Measurements from ENCODE around the gene ENC1. TPM values are rescaled to one million over a fixed set of nuclear protein-coding genes. Genes with fewer than 3 reads are reported as not detected.

The ENC1 gene
- total RNA-seq, 4 donors from 2014 or later = 3.4 to 7.8 (median 4.5) TPM

GRCh38 chr5:74649421-74649973, 9.0 kb upstream of the ENC1 start:
- WGBS, 2 donors = 11 to 13% methylated on average over 1 of the region's 1 CpG
- H3K4me3 ChIP-seq (replicated peaks in 1 of 3) = no peak overlapping the region
- TF ChIP-seq CTCF (IDR thresholded peaks at IDR 0.05) (no peak), POLR2A (IDR thresholded peaks at IDR 0.05) (no peak)
- no peaks in the 10 kb centered on the region for H3K36me3 ChIP-seq
- intact Hi-C loops (cut with DNase I) = loop anchor here (5.0 to 10.0 kb wide), 3 partner anchors 525 to 747 kb away; no protein-coding TSS in a partner anchor
- DNase-seq = no peak
- no peaks in the 10 kb centered on the region for H3K9me3 ChIP-seq
- no peak overlapping the region for H3K27ac ChIP-seq
- H3K27me3 ChIP-seq = no peaks in the 10 kb centered on the region
- H3K4me1 ChIP-seq = peaks cover 0 to 11% of the 10 kb centered on the region in 2 donors

GRCh38 chr5:74648835-74649293, 8.3 kb upstream of the ENC1 start:
- H3K36me3 ChIP-seq = no peaks in the 10 kb centered on the region
- 12 to 18% methylated on average over 6 of the region's 6 CpGs for WGBS, 2 donors
- H3K4me3 ChIP-seq (replicated peaks in 1 of 3) = no peak overlapping the region
- H3K9me3 ChIP-seq = no peaks in the 10 kb centered on the region
- no peak overlapping the region for H3K27ac ChIP-seq
- no peak for TF ChIP-seq POLR2A (IDR thresholded peaks at IDR 0.05)
- peak in 5 of 6 experiments; percentile 65 to 92 (median 73) for TF ChIP-seq CTCF (IDR thresholded peaks at IDR 0.05)
- intact Hi-C loops (cut with DNase I) = loop anchor here (5.0 to 10.0 kb wide), 3 partner anchors 524 to 747 kb away; no protein-coding TSS in a partner anchor
- H3K4me1 ChIP-seq = peaks cover 0 to 11% of the 10 kb centered on the region in 2 donors
- no peaks in the 10 kb centered on the region for H3K27me3 ChIP-seq
- DNase-seq = peak; percentile 14 to 25

GRCh38 chr5:74647096-74647495, 6.6 kb upstream of the ENC1 start:
- TF ChIP-seq POLR2A (IDR thresholded peaks at IDR 0.05) (no peak), CTCF (IDR thresholded peaks at IDR 0.05) (no peak)
- intact Hi-C loops (cut with DNase I) = loop anchor here (5.0 to 10.0 kb wide), 3 partner anchors 522 to 745 kb away; no protein-coding TSS in a partner anchor
- 44 to 47% methylated on average over 1 of the region's 1 CpG for WGBS, 2 donors
- DNase-seq = no peak
- Histone ChIP-seq H3K9me3 (no peaks in the 10 kb centered on the region), H3K4me3 (replicated peaks in 1 of 3) (no peak overlapping the region), H3K27me3 (no peaks in the 10 kb centered on the region), H3K4me1 (peaks cover 0 to 11% of the 10 kb centered on the region in 2 donors), H3K36me3 (no peaks in the 10 kb centered on the region), H3K27ac (no peak overlapping the region)

- 65 to 72% methylated on average over 4 of the region's 4 CpGs for WGBS, 2 donors
- intact Hi-C loops (cut with DNase I) = loop anchor here (10.0 kb wide), 2 partner anchors 518 to 608 kb away; no protein-coding TSS in a partner anchor
- Histone ChIP-seq H3K4me3 (replicated peaks in 1 of 3) (no peak overlapping the region), H3K36me3 (no peaks in the 10 kb centered on the region), H3K27ac (no peak overlapping the region), H3K27me3 (no peaks in the 10 kb centered on the region), H3K4me1 (peaks cover 0 to 27% of the 10 kb centered on the region in 2 donors), H3K9me3 (no peaks in the 10 kb centered on the region)
- TF ChIP-seq POLR2A (IDR thresholded peaks at IDR 0.05) = no peak
- no peak for TF ChIP-seq CTCF (IDR thresholded peaks at IDR 0.05)
- DNase-seq = no peak
These were observed 2.6 kb upstream of the ENC1 start for GRCh38 chr5:74643111-74643562.

- Histone ChIP-seq H3K27ac (no peak overlapping the region), H3K36me3 (no peaks in the 10 kb centered on the region), H3K4me3 (replicated peaks in 1 of 3) (no peak overlapping the region), H3K9me3 (no peaks in the 10 kb centered on the region), H3K27me3 (no peaks in the 10 kb centered on the region), H3K4me1 (peaks cover 0 to 28% of the 10 kb centered on the region in 2 donors)
- TF ChIP-seq CTCF (IDR thresholded peaks at IDR 0.05) = no peak
- no peak for TF ChIP-seq POLR2A (IDR thresholded peaks at IDR 0.05)
- intact Hi-C loops (cut with DNase I) = loop anchor here (10.0 kb wide), 2 partner anchors 518 to 608 kb away; no protein-coding TSS in a partner anchor
- WGBS, 2 donors = 81 to 82% methylated on average over 6 of the region's 6 CpGs
- no peak for DNase-seq
These were observed 2.0 kb upstream of the ENC1 start for GRCh38 chr5:74642543-74642863.

All from thyroid gland (tissue), 4 donors.